ENCODE measurements around the gene SLC39A2.
"Not testable (repeated sequence)": the region's sequence is repeated elsewhere in the genome, so short reads cannot be mapped to it uniquely, and the experiment has no call there.

SLC39A2 gene

GRCh38 chr14:21026274-21026987 lies 27.3 kb downstream of the SLC39A2 start:
- no peak for DNase-seq

- DNase-seq, result no peak
Measured at GRCh38 chr14:21026988-21027315, 27.9 kb downstream of the SLC39A2 start.

GRCh38 chr14:21029917-21030316 lies 30.8 kb downstream of the SLC39A2 start, which contains the start of gene TPPP2:
TSS of gene TPPP2 (plus strand) at chr14:21030217. CDS start at chr14:21030582, 365 bp downstream.
- no peak for DNase-seq

- DNase-seq, result no peak
Measured at GRCh38 chr14:21030531-21030930, 31.4 kb downstream of the SLC39A2 start.

- no peak for DNase-seq
Measured at GRCh38 chr14:21032326-21033132, 33.4 kb downstream of the SLC39A2 start.

- DNase-seq, result no peak
Measured at GRCh38 chr14:21033133-21033698, 34.1 kb downstream of the SLC39A2 start.

GRCh38 chr14:21034707-21035106 lies 35.6 kb downstream of the SLC39A2 start, which contains the start of gene RNASE13:
TSS of gene RNASE13 (minus strand) at chr14:21034807. CDS start at chr14:21034288, 519 bp downstream.
- no peak for DNase-seq

GRCh38 chr14:21036751-21037150 lies 37.7 kb downstream of the SLC39A2 start:
- no peak for DNase-seq

GRCh38 chr14:21037156-21037555 lies 38.1 kb downstream of the SLC39A2 start:
- no peak for DNase-seq

GRCh38 chr14:21038441-21039422 lies 39.6 kb downstream of the SLC39A2 start:
- DNase-seq, result no peak

GRCh38 chr14:21039585-21040369 lies 40.7 kb downstream of the SLC39A2 start:
- no peak for DNase-seq

GRCh38 chr14:21040370-21040925 lies 41.4 kb downstream of the SLC39A2 start:
- no peak for DNase-seq

GRCh38 chr14:21040941-21041340 lies 41.8 kb downstream of the SLC39A2 start:
- not testable (repeated sequence) for DNase-seq

- no peak for DNase-seq
Measured at GRCh38 chr14:21041676-21042433, 42.8 kb downstream of the SLC39A2 start, which contains the start of gene RNASE7. TSS of gene RNASE7 (plus strand) at chr14:21042362. CDS start at chr14:21042993, 631 bp downstream.

GRCh38 chr14:21042918-21043317 lies 43.8 kb downstream of the SLC39A2 start:
- DNase-seq, result no peak

- no peak for DNase-seq
Measured at GRCh38 chr14:21043387-21043973, 44.4 kb downstream of the SLC39A2 start.

GRCh38 chr14:21043974-21044618 lies 45.0 kb downstream of the SLC39A2 start:
- no peak for DNase-seq

GRCh38 chr14:21047378-21047781 lies 48.3 kb downstream of the SLC39A2 start:
- DNase-seq, result no peak

GRCh38 chr14:21048638-21049037 lies 49.5 kb downstream of the SLC39A2 start:
- no peak for DNase-seq
